ENCODE measurements around the gene ADPRS. TPM values are rescaled to one million over a fixed set of nuclear protein-coding genes. Genes with fewer than 3 reads are reported as not detected.

The ADPRS gene
- total and polyA plus RNA-seq, 2 experiments from 2014 or later, result 22.6 to 46.6 TPM

DNA sequence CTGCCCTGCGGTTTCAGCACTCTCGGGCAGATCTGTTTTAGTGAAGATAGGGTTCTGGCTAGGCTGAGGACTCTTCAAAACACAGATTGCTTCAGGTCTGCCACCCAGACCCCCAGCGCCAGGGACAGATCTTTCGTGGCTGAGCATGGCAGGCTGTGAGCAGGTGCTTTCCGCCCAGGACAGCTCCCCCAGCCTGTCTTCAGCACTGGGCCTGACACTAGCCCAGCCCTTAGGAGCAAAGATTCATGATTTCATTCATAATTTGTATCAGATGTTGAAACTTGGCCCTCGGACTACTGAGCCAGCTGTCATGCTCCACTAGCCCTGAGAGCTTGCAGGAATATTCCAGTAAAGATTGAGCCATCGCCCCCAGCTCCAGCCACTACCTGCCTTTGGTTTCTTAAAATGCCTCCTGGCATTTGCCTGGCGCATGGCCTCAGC is 5.9 kb downstream of the ADPRS start:
- H3K36me3 Mint-ChIP-seq (ENCODE audit: low read depth), result peaks cover 28% of the 10 kb centered on the region
- H3K4me1 Mint-ChIP-seq, result peaks cover 21% of the 10 kb centered on the region
- H3K4me3 Mint-ChIP-seq, result no peak overlapping the region
- H3K27ac ChIP-seq (ENCODE audit: low read depth), result no peak overlapping the region
- H2AFZ ChIP-seq, result no peak overlapping the region
- H3K36me3 ChIP-seq (ENCODE audit: insufficient read depth), result peaks cover 13% of the 10 kb centered on the region; the same call in 1 of the 2 replicates
- H3K4me1 ChIP-seq (ENCODE audit: insufficient read depth), result peaks cover 6% of the 10 kb centered on the region
- H3K27me3 ChIP-seq (ENCODE audit: insufficient read depth), result no peaks in the 10 kb centered on the region
- no peak overlapping the region for H3K4me3 ChIP-seq
- H4K20me1 ChIP-seq (replicated peaks; ENCODE audit: insufficient read depth), result peaks cover 3% of the 10 kb centered on the region; the same call in 1 of the 2 replicates
- no peak for TF ChIP-seq POLR2AphosphoS5 (IDR thresholded peaks at IDR 0.05; ENCODE audit: low read depth)
- no peak for TF ChIP-seq EZH2 (IDR thresholded peaks at IDR 0.05; ENCODE audit: low read depth, unreplicated experiment)
- H3K27me3 Mint-ChIP-seq (ENCODE audit: insufficient read depth, low read depth, poor library complexity), result peaks cover 1% of the 10 kb centered on the region
- H3K27ac Mint-ChIP-seq, result no peak overlapping the region; the same call in 1 of the 2 replicates
- 0 out of 2 replicates have a peak, but pooled peaks cover 16% of the 10 kb centered on the region for H3F3A ChIP-seq (replicated peaks; ENCODE audit: low read depth)
- no peak overlapping the region for H3K4me2 ChIP-seq
- peaks cover 8% of the 10 kb centered on the region for H3K79me2 ChIP-seq (replicated peaks; ENCODE audit: insufficient read depth)
- ATAC-seq, result no peak
- DNase-seq (ENCODE audit: low spot score), result no peak
- no peaks in the 10 kb centered on the region; the same call in 2 of the 3 replicates for H3K9me3 Mint-ChIP-seq
- H3K9me2 ChIP-seq (ENCODE audit: insufficient read depth), result no peaks in the 10 kb centered on the region

DNA sequence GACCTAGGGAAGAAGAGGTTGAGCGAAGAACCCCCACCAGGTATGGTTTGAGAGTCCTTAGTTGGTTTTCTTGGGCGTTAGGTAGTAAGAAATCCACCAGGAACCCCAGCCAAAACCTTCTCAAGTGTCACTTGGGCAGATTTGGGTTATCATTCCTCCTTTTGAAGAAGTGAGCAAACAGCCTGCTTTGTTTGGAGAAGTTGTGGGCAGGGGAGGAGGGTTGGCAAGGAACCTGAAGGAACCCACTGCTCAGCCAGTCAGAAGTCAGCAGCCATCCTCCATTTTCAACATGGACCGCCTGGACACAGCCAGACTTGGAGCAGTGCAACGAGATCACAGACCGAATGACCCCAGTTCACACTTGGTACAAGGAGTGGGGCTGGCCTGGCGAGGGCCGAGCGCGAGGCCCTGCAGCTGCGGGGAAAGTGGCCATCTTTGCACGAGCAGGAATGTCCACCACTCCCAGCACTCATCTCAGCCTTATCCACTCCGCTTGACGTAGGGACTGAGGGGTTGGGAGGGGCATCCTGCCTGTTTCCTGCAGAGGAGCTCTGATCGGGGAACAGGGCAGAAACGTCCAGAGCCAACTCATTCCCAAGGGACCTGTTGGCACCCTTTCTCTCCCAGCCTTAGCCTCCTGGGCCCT is 7.2 kb downstream of the ADPRS start:
- Mint-ChIP-seq H3K27me3 (ENCODE audit: insufficient read depth, low read depth, poor library complexity) (peaks cover 3% of the 10 kb centered on the region), H3K4me1 (peaks cover 17% of the 10 kb centered on the region), H3K9me3 (no peaks in the 10 kb centered on the region), H3K4me3 (no peak overlapping the region), H3K27ac (no peak overlapping the region), H3K36me3 (ENCODE audit: low read depth) (peaks cover 26% of the 10 kb centered on the region)
- H2AFZ ChIP-seq, result no peak overlapping the region
- no peak overlapping the region for H3K27ac ChIP-seq (ENCODE audit: low read depth)
- no peak for DNase-seq (ENCODE audit: low spot score)
- no peaks in the 10 kb centered on the region for H4K20me1 ChIP-seq (replicated peaks; ENCODE audit: insufficient read depth)
- peaks cover 13% of the 10 kb centered on the region; the same call in 1 of the 2 replicates for H3K36me3 ChIP-seq (ENCODE audit: insufficient read depth)
- no peaks in the 10 kb centered on the region for H3K79me2 ChIP-seq (replicated peaks; ENCODE audit: insufficient read depth)
- no peaks in the 10 kb centered on the region for H3K27me3 ChIP-seq (ENCODE audit: insufficient read depth)
- no peak overlapping the region for H3K4me3 ChIP-seq
- no peak for ATAC-seq
- H3F3A ChIP-seq (replicated peaks; ENCODE audit: low read depth), result 0 out of 2 replicates have a peak, but pooled peaks cover 16% of the 10 kb centered on the region
- H3K9me2 ChIP-seq (ENCODE audit: insufficient read depth), result no peaks in the 10 kb centered on the region
- peaks cover 6% of the 10 kb centered on the region for H3K4me1 ChIP-seq (ENCODE audit: insufficient read depth)
- no peak overlapping the region for H3K4me2 ChIP-seq
- TF ChIP-seq ZNF331 (CRISPR knock-in tag; IDR thresholded peaks at IDR 0.05; ENCODE audit: low read depth) (no peak), POLR2AphosphoS5 (IDR thresholded peaks at IDR 0.05; ENCODE audit: low read depth) (no peak), CREB1 (CRISPR knock-in tag; IDR thresholded peaks at IDR 0.05; ENCODE audit: low read depth) (no peak), STAT1 (IDR thresholded peaks at IDR 0.05; ENCODE audit: unreplicated experiment) (no peak), ZNF114 (CRISPR knock-in tag; IDR thresholded peaks at IDR 0.05) (no peak), JUNB (IDR thresholded peaks at IDR 0.05; ENCODE audit: unreplicated experiment) (no peak), EZH2phosphoT487 (IDR thresholded peaks at IDR 0.05; ENCODE audit: unreplicated experiment) (no peak)
- TF ChIP-seq, protein P1, sequence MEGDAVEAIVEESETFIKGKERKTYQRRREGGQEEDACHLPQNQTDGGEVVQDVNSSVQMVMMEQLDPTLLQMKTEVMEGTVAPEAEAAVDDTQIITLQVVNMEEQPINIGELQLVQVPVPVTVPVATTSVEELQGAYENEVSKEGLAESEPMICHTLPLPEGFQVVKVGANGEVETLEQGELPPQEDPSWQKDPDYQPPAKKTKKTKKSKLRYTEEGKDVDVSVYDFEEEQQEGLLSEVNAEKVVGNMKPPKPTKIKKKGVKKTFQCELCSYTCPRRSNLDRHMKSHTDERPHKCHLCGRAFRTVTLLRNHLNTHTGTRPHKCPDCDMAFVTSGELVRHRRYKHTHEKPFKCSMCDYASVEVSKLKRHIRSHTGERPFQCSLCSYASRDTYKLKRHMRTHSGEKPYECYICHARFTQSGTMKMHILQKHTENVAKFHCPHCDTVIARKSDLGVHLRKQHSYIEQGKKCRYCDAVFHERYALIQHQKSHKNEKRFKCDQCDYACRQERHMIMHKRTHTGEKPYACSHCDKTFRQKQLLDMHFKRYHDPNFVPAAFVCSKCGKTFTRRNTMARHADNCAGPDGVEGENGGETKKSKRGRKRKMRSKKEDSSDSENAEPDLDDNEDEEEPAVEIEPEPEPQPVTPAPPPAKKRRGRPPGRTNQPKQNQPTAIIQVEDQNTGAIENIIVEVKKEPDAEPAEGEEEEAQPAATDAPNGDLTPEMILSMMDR (conservative IDR thresholded peaks at IDR 0.05; ENCODE audit: low read depth in 2 of 2), result no peak
- TF ChIP-seq, protein P2, sequence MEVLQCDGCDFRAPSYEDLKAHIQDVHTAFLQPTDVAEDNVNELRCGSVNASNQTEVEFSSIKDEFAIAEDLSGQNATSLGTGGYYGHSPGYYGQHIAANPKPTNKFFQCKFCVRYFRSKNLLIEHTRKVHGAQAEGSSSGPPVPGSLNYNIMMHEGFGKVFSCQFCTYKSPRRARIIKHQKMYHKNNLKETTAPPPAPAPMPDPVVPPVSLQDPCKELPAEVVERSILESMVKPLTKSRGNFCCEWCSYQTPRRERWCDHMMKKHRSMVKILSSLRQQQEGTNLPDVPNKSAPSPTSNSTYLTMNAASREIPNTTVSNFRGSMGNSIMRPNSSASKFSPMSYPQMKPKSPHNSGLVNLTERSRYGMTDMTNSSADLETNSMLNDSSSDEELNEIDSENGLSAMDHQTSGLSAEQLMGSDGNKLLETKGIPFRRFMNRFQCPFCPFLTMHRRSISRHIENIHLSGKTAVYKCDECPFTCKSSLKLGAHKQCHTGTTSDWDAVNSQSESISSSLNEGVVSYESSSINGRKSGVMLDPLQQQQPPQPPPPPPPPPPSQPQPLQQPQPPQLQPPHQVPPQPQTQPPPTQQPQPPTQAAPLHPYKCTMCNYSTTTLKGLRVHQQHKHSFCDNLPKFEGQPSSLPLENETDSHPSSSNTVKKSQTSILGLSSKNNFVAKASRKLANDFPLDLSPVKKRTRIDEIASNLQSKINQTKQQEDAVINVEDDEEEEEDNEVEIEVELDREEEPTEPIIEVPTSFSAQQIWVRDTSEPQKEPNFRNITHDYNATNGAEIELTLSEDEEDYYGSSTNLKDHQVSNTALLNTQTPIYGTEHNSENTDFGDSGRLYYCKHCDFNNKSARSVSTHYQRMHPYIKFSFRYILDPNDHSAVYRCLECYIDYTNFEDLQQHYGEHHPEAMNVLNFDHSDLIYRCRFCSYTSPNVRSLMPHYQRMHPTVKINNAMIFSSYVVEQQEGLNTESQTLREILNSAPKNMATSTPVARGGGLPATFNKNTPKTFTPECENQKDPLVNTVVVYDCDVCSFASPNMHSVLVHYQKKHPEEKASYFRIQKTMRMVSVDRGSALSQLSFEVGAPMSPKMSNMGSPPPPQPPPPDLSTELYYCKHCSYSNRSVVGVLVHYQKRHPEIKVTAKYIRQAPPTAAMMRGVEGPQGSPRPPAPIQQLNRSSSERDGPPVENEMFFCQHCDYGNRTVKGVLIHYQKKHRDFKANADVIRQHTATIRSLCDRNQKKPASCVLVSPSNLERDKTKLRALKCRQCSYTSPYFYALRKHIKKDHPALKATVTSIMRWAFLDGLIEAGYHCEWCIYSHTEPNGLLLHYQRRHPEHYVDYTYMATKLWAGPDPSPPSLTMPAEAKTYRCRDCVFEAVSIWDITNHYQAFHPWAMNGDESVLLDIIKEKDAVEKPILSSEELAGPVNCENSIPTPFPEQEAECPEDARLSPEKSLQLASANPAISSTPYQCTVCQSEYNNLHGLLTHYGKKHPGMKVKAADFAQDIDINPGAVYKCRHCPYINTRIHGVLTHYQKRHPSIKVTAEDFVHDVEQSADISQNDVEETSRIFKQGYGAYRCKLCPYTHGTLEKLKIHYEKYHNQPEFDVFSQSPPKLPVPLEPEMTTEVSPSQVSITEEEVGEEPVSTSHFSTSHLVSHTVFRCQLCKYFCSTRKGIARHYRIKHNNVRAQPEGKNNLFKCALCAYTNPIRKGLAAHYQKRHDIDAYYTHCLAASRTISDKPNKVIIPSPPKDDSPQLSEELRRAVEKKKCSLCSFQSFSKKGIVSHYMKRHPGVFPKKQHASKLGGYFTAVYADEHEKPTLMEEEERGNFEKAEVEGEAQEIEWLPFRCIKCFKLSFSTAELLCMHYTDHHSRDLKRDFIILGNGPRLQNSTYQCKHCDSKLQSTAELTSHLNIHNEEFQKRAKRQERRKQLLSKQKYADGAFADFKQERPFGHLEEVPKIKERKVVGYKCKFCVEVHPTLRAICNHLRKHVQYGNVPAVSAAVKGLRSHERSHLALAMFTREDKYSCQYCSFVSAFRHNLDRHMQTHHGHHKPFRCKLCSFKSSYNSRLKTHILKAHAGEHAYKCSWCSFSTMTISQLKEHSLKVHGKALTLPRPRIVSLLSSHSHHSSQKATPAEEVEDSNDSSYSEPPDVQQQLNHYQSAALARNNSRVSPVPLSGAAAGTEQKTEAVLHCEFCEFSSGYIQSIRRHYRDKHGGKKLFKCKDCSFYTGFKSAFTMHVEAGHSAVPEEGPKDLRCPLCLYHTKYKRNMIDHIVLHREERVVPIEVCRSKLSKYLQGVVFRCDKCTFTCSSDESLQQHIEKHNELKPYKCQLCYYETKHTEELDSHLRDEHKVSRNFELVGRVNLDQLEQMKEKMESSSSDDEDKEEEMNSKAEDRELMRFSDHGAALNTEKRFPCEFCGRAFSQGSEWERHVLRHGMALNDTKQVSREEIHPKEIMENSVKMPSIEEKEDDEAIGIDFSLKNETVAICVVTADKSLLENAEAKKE (CRISPR knock-in tag; IDR thresholded peaks at IDR 0.05), result no peak

Measured in GM23338 (cell line).